Peyer's patch (tissue), 4 donors: ENCODE measurements around the gene EYA3.

Experiments
- POLR2A ChIP-seq, 2 donors: fragments of 450-650 bp; IDR thresholded peaks; one replicate each; pipeline ENCODE4 v1.5.1; 2017; ENCODE audit warnings: antibody characterized with exemption in 2 of 2, mild to moderate bottlenecking in 2 of 2, moderate library complexity in 2 of 2
- TF ChIP-seq, protein P1 (sequence below), 6 experiments: fragments of 450-650 bp in 4 of 6; fragments of 200-600 bp in 2 of 6; sonication (generic) in 1 of 6; IDR thresholded peaks; one replicate each; pipeline ENCODE4 v1.5.1; 2017 to 2019; ENCODE audit warnings: antibody characterized with exemption in 6 of 6, mild to moderate bottlenecking in 3 of 6, moderate library complexity in 1 of 6

- TF ChIP-seq, protein P1, sequence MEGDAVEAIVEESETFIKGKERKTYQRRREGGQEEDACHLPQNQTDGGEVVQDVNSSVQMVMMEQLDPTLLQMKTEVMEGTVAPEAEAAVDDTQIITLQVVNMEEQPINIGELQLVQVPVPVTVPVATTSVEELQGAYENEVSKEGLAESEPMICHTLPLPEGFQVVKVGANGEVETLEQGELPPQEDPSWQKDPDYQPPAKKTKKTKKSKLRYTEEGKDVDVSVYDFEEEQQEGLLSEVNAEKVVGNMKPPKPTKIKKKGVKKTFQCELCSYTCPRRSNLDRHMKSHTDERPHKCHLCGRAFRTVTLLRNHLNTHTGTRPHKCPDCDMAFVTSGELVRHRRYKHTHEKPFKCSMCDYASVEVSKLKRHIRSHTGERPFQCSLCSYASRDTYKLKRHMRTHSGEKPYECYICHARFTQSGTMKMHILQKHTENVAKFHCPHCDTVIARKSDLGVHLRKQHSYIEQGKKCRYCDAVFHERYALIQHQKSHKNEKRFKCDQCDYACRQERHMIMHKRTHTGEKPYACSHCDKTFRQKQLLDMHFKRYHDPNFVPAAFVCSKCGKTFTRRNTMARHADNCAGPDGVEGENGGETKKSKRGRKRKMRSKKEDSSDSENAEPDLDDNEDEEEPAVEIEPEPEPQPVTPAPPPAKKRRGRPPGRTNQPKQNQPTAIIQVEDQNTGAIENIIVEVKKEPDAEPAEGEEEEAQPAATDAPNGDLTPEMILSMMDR (IDR thresholded peaks at IDR 0.05) = no peak
- TF ChIP-seq POLR2A (IDR thresholded peaks at IDR 0.05) = no peak
Observed at GRCh38 chr1:27980216-27980845, 108.1 kb downstream of the EYA3 start.
